IPS-18a (cell line): ENCODE data around the gene CADM2.

Experiments
- H3K27ac ChIP-seq: one replicate; pipeline ENCODE4 v1.5.1; 2013; ENCODE audit warnings: low read length
- H3K27me3 ChIP-seq: one replicate; pipeline ENCODE4 v1.6.1; 2013; ENCODE audit warnings: mild to moderate bottlenecking, low read length; ENCODE audit not compliant: control insufficient read depth, insufficient read depth
- H3K36me3 ChIP-seq: one replicate; pipeline ENCODE4 v1.6.1; 2013; ENCODE audit warnings: low read depth, low read length; ENCODE audit not compliant: control insufficient read depth
- H3K4me1 ChIP-seq: one replicate; pipeline ENCODE4 v1.6.1; 2013; ENCODE audit warnings: low read depth, low read length; ENCODE audit not compliant: control insufficient read depth
- H3K4me3 ChIP-seq: one replicate; pipeline ENCODE4 v1.5.1; 2013; ENCODE audit warnings: low read length
- H3K9ac ChIP-seq: one replicate; pipeline ENCODE4 v1.6.1; 2013; ENCODE audit warnings: mild to moderate bottlenecking, low read length, moderate library complexity
- H3K9me3 ChIP-seq: one replicate; pipeline ENCODE4 v1.6.1; 2013; ENCODE audit warnings: low read depth, low read length; ENCODE audit not compliant: control insufficient read depth

CADM2 gene

DNA sequence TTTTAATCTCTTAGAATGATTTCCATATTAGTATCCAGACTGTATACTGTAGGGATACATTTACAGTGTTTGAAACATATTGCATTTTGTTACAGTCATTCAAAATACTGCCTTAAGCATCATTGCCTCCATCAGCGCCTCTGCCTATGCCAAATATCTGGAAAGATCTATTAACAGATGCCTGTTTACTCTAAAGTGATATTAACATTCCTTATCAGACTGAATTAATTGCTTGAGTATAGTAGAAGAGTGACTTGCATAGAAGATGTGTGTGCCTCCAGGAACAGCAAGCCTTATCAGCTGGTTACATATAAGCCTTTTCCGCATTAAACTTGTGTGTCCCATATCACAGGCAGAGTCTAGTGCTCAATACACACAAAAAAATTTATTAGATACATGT is 379.1 kb downstream of the CADM2 start:
- Histone ChIP-seq H3K27ac (no peak overlapping the region), H3K9me3 (no peaks in the 10 kb centered on the region), H3K27me3 (no peaks in the 10 kb centered on the region), H3K4me3 (no peak overlapping the region), H3K36me3 (no peaks in the 10 kb centered on the region), H3K9ac (no peak overlapping the region), H3K4me1 (no peaks in the 10 kb centered on the region)

DNA sequence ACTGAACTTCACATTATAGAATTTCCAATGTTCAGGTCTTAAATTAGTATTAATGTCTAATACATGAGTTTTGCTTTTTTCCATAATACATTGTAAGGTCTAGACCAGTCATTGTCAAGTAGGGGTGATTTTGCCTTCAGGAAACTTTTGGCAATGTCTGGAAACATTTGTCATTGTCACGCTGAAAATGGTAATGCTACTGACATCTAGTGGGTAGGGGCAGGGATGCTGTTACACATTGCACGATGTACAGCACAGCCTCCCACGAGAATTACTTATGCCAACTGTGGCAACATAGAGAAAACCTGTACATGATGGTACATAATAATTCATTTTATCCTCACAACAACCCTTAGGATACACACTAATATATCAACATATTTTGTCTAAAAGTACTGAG is 384.1 kb downstream of the CADM2 start:
- no peak overlapping the region for H3K9ac ChIP-seq
- no peak overlapping the region for H3K4me3 ChIP-seq
- no peaks in the 10 kb centered on the region for H3K4me1 ChIP-seq
- no peaks in the 10 kb centered on the region for H3K27me3 ChIP-seq
- no peaks in the 10 kb centered on the region for H3K9me3 ChIP-seq
- no peak overlapping the region for H3K27ac ChIP-seq
- no peaks in the 10 kb centered on the region for H3K36me3 ChIP-seq

DNA sequence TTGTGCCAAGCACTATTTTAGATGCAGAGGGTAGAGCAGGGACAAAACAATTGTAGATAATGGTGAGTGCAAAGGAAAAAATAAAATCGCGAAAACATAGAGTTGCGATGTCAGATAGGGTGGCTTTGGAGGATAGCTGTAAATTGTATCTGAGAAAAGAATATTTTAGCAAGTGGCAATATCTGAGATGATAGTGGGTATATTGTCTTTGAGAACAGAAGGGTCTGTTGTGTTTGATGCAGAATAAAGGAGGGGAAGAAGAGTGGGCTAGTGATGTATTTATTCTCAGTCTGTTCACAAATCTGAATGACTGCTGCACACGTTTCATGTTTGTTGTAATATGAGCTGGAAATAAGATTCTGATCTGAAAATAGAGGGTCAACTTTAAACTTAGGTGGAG is 396.8 kb downstream of the CADM2 start:
- Histone ChIP-seq H3K36me3 (no peaks in the 10 kb centered on the region), H3K9ac (no peak overlapping the region), H3K27ac (no peak overlapping the region), H3K4me3 (no peak overlapping the region), H3K9me3 (no peaks in the 10 kb centered on the region), H3K27me3 (no peaks in the 10 kb centered on the region), H3K4me1 (peaks cover 2% of the 10 kb centered on the region)

DNA sequence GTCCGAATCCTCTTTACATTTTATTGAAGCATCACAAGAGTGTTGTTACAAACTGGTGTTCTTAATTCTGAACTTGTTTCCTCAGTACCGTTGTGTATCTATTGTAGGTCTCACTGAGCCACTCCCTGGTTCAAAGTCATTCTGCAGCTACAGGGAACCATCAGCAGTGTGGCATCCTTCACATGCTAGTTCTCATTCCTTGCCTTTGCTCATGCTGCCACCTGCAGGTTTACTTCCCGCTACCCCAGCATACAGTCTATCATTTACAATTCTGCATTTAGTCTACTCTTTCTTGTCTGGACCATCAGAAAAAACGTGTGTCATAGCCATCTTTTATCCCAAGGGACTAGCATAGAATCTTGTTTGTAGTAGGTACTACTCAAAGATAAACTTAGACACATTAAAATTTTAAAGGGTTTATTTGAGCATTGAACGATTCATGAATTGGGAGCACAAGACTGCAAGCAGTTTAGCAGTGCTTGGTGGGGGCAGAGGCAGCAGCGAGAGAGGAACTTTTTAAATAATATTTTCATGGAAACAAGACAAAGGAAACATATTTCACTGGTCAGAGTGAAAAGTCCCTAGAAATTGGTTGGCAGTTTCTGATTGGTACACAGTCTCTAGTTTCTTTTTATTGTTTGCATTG is 402.1 kb downstream of the CADM2 start:
- no peaks in the 10 kb centered on the region for H3K36me3 ChIP-seq
- no peak overlapping the region for H3K27ac ChIP-seq
- no peaks in the 10 kb centered on the region for H3K9me3 ChIP-seq
- no peak overlapping the region for H3K4me3 ChIP-seq
- H3K9ac ChIP-seq = no peak overlapping the region
- peaks cover 4% of the 10 kb centered on the region for H3K4me1 ChIP-seq
- H3K27me3 ChIP-seq = no peaks in the 10 kb centered on the region

DNA sequence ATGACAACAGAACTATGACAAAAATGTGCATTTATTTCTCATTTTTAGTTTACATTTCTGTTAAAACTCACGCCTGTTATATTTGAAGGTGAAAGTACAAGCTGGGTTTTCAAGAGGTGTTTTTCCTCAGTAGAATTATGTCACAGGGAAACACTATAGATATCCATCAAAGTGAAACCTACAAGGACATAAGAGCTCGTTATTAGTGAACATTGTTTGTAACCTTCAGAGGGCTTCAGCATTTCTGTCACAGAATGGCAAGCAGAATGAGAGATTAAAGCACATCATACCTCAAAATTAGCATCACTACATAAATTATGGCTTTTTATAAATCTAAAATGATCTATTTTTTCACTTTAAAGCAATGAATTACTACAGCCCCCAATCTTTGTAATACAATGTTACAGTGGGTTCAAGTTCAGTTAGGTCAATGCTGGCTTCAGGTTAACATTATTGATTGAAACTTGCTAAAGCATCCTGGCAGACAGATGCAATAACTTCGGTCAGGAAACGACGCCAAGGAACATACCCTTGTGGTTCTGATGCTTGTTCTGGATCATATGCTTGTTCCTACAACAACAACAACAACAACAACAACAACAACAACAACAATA is 405.6 kb downstream of the CADM2 start:
- Histone ChIP-seq H3K27me3 (no peaks in the 10 kb centered on the region), H3K9me3 (no peaks in the 10 kb centered on the region), H3K36me3 (no peaks in the 10 kb centered on the region), H3K4me1 (peaks cover 4% of the 10 kb centered on the region), H3K4me3 (no peak overlapping the region), H3K9ac (no peak overlapping the region), H3K27ac (no peak overlapping the region)

DNA sequence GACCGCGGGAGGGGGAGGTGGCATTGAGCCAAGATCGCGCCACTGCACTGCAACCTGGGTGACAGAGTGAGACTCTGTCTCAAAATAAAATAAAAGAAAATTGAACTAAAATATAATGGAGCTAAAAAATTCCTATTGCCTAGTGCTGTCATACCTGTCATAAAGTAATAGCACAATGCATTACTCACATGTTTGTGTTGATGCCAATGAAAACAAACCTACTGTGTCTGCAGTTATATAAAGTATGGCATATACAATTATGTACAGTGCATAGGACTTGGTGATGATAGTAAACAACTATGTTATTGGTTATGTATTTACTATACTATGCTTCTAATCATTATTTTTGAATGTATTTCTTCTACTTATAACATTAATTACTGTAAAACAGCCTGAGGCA is 411.6 kb downstream of the CADM2 start:
- H3K27me3 ChIP-seq = no peaks in the 10 kb centered on the region
- H3K27ac ChIP-seq = no peak overlapping the region
- no peak overlapping the region for H3K4me3 ChIP-seq
- H3K36me3 ChIP-seq = no peaks in the 10 kb centered on the region
- no peaks in the 10 kb centered on the region for H3K9me3 ChIP-seq
- no peak overlapping the region for H3K9ac ChIP-seq
- no peaks in the 10 kb centered on the region for H3K4me1 ChIP-seq

DNA sequence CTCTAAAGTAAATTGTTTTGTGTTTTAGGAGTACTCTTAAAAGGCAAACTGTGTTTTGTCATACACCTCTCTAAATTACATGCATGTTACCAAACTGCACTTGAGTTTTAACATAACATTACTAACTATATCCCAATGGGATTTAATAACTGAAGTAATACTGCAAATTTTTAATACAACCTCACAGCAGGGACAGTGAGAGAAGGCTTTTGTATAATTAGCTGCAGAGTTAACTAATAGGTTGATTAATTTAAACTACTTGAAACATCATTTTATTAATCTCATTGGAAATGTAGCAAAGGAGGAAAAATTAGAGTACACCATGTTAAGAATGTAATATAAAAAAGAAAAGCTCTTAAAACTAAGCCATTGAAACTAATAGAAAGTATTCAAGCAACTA is 417.3 kb downstream of the CADM2 start:
- H3K9me3 ChIP-seq = no peaks in the 10 kb centered on the region
- H3K36me3 ChIP-seq = no peaks in the 10 kb centered on the region
- no peaks in the 10 kb centered on the region for H3K4me1 ChIP-seq
- H3K27ac ChIP-seq = no peak overlapping the region
- H3K4me3 ChIP-seq = no peak overlapping the region
- no peaks in the 10 kb centered on the region for H3K27me3 ChIP-seq
- no peak overlapping the region for H3K9ac ChIP-seq

DNA sequence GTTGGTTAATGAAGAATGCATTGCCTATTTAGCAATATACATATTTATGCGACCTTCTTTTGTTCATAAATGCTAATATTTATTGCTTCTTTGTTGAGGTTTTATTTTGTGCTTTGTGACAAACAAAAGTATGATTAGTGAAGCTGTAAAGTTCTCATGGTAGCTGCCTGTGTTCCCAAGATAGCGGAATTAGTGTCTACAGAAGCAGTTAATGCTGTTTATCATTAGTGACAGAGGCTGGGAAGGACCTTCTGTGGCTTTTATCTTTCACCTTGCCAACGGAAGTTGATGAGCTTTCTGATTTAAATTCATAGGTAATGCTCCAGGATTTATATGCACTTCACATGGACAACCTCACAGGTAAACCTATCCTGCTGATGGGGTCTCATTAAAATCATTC is 418.3 kb downstream of the CADM2 start:
- Histone ChIP-seq H3K4me3 (no peak overlapping the region), H3K4me1 (no peaks in the 10 kb centered on the region), H3K9me3 (no peaks in the 10 kb centered on the region), H3K27me3 (no peaks in the 10 kb centered on the region), H3K36me3 (no peaks in the 10 kb centered on the region), H3K9ac (no peak overlapping the region), H3K27ac (no peak overlapping the region)

DNA sequence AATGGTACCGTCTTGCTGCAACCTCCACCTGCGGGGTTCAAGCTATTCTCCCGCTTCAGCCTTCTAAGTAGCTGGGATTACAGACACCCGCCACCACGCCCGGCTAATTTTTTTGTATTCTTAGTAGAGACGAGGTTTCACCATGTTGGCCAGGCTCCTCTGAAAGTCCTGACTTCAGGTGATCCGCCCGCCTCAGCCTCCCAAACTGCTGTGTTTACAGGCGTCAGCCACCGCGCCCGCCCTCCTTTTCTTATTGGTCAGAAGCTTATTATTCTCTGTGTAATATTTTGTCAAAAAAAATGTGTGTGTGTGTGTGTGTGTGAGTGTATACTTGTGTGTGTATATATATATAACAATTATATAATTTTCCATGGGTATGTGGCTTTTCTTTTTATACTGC is 425.6 kb downstream of the CADM2 start:
- Histone ChIP-seq H3K36me3 (no peaks in the 10 kb centered on the region), H3K4me3 (no peak overlapping the region), H3K9ac (no peak overlapping the region), H3K4me1 (no peaks in the 10 kb centered on the region), H3K9me3 (no peaks in the 10 kb centered on the region), H3K27ac (no peak overlapping the region), H3K27me3 (no peaks in the 10 kb centered on the region)

DNA sequence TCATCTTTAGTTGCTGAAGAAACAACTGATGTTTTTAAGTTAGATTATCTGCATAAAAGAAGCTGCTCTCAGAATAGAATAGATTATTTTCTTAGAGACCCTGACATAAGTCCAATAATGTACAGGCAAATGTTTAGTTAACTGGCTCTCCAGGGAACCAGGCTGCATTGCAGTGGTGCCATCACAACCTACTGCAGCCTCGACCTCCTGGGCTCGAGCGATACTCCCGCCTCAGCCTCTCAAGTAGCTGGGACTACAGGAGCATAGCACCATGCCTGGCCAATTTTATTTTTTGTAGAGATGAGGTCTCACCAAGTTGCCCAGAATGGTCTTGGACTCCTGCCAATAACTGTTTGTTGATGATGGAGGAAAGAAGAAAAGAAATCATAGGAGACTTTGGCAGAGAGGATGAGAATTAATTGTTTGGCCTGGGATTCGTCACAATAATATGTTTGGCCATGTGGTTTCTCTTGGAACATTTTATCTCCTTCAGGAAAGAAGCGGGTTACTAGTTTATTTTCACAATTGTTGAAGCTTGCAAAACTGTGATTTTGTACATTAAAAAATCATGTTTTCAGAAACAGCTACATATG is 429.2 kb downstream of the CADM2 start:
- Histone ChIP-seq H3K9ac (no peak overlapping the region), H3K27ac (no peak overlapping the region), H3K36me3 (no peaks in the 10 kb centered on the region), H3K27me3 (no peaks in the 10 kb centered on the region), H3K4me1 (no peaks in the 10 kb centered on the region), H3K9me3 (no peaks in the 10 kb centered on the region), H3K4me3 (no peak overlapping the region)

DNA sequence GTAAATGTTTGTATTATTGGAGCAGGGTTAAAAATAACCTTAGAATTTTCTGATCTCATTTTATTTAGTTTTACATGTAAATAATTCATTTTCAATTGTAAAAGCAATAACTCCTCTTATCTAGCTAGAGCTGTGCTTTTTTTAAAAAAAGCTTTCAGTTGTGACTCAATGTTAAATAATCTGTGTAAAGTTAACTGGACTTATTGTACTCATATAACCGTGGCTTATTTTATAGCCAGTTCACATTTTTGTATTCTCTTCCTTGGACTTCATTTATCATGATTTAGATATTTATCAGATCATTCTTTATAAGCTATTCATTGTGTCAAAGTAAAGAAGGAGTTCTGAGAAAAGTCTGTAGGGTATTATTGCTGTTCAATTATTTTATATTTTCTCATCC is 435.6 kb downstream of the CADM2 start:
- no peaks in the 10 kb centered on the region for H3K4me1 ChIP-seq
- H3K9ac ChIP-seq = no peak overlapping the region
- H3K27me3 ChIP-seq = no peaks in the 10 kb centered on the region
- H3K4me3 ChIP-seq = no peak overlapping the region
- H3K9me3 ChIP-seq = no peaks in the 10 kb centered on the region
- no peaks in the 10 kb centered on the region for H3K36me3 ChIP-seq
- H3K27ac ChIP-seq = no peak overlapping the region

DNA sequence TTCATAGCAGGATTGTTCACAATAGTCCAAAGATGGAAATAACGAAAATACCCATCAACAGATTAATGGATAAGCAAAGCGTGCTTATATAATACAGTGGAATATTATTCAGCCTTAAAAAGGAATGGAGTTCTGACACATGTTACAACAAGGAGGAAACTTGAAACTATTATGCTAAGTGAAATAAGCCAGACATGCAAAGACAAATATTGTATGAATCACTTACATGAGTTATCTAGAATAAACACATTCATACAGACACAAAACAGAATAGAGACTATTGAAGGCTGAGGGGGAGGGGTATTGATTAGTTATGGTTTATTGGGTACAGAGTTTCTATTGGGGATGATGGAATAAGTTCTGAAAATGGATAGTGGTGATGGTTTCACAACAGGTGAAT is 438.6 kb downstream of the CADM2 start:
- no peak overlapping the region for H3K4me3 ChIP-seq
- no peaks in the 10 kb centered on the region for H3K36me3 ChIP-seq
- no peak overlapping the region for H3K27ac ChIP-seq
- H3K4me1 ChIP-seq = no peaks in the 10 kb centered on the region
- H3K9me3 ChIP-seq = no peaks in the 10 kb centered on the region
- no peak overlapping the region for H3K9ac ChIP-seq
- H3K27me3 ChIP-seq = no peaks in the 10 kb centered on the region
